H9 (cell line): ENCODE results near the gene VASN. TPM values are rescaled to one million over a fixed set of nuclear protein-coding genes. Genes with fewer than 3 reads are reported as not detected.
A peak's percentile ranks its signal among the peaks of the same experiment; 100 is the strongest.

Experiments used
- DNase-seq: peaks from one replicate; pipeline ENCODE4 v3.0.0-alpha.2; 2017
- H2AFZ ChIP-seq: one replicate; pipeline ENCODE4 v1.6.1; 2013; ENCODE audit warnings: mild to moderate bottlenecking, low read length, control low read depth, moderate library complexity
- H2AK5ac ChIP-seq: 2 replicates; pipeline ENCODE4 v1.6.1; 2013; ENCODE audit warnings: low read length, control low read depth, mixed read lengths; ENCODE audit not compliant: insufficient read length
- H2BK120ac ChIP-seq: one replicate; pipeline ENCODE4 v1.6.1; 2013; ENCODE audit warnings: low read depth, mild to moderate bottlenecking, low read length, control low read depth, inconsistent platforms; ENCODE audit not compliant: poor library complexity, severe bottlenecking
- H2BK12ac ChIP-seq: 2 replicates; pipeline ENCODE4 v1.6.1; 2013; ENCODE audit warnings: low read length, control low read depth, mixed read lengths, low read depth; ENCODE audit not compliant: insufficient read length
- H2BK15ac ChIP-seq: 2 replicates; pipeline ENCODE4 v1.6.1; 2013; ENCODE audit warnings: low read depth, low read length, control low read depth
- H2BK20ac ChIP-seq: one replicate; pipeline ENCODE4 v1.6.1; 2013; ENCODE audit warnings: low read depth, mild to moderate bottlenecking, low read length, control low read depth, inconsistent platforms; ENCODE audit not compliant: poor library complexity, severe bottlenecking
- H2BK5ac ChIP-seq: 2 replicates; pipeline ENCODE4 v1.6.1; 2013; ENCODE audit warnings: low read length, control low read depth, mixed read lengths; ENCODE audit not compliant: insufficient read length
- H3K14ac ChIP-seq: 2 replicates; pipeline ENCODE4 v1.6.1; 2013; ENCODE audit warnings: low read length, control low read depth; ENCODE audit not compliant: insufficient read depth
- H3K18ac ChIP-seq: 2 replicates; pipeline ENCODE4 v1.6.1; 2013; ENCODE audit warnings: low read depth, mild to moderate bottlenecking, mixed read lengths, low read length, control low read depth; ENCODE audit not compliant: insufficient read length
- H3K23ac ChIP-seq: 2 replicates; pipeline ENCODE4 v1.6.1; 2013; ENCODE audit warnings: low read length, control low read depth, mixed read lengths, low read depth; ENCODE audit not compliant: insufficient read length
- H3K23me2 ChIP-seq: 2 replicates; pipeline ENCODE4 v1.6.1; 2013; ENCODE audit warnings: low read depth, mild to moderate bottlenecking, mixed read lengths, low read length, control low read depth; ENCODE audit not compliant: insufficient read length, poor library complexity, severe bottlenecking
- H3K27ac ChIP-seq: 2 replicates; pipeline ENCODE4 v1.5.1; 2013; ENCODE audit warnings: low read length, control low read depth, mixed read lengths, low read depth; ENCODE audit not compliant: insufficient read length
- H3K27me3 ChIP-seq: 2 replicates; pipeline ENCODE4 v1.6.1; 2013; ENCODE audit warnings: low read length, control low read depth, inconsistent platforms; ENCODE audit not compliant: insufficient read depth
- H3K4ac ChIP-seq: 2 replicates; pipeline ENCODE4 v1.6.1; 2013; ENCODE audit warnings: low read depth, mild to moderate bottlenecking, control low read depth, inconsistent platforms, low read length, moderate library complexity
- H3K4me1 ChIP-seq: 2 replicates; pipeline ENCODE4 v1.6.1; 2013; ENCODE audit warnings: low read length, control low read depth, inconsistent platforms; ENCODE audit not compliant: insufficient read depth
- H3K4me2 ChIP-seq: 2 replicates; pipeline ENCODE4 v1.6.1; 2013; ENCODE audit warnings: low read length, control low read depth, mixed read lengths; ENCODE audit not compliant: insufficient read length, insufficient read depth
- H3K56ac ChIP-seq: 2 replicates; pipeline ENCODE4 v1.6.1; 2013; ENCODE audit warnings: low read depth, mild to moderate bottlenecking, mixed read lengths, low read length, control low read depth; ENCODE audit not compliant: insufficient read length
- H3K79me1 ChIP-seq: 2 replicates; pipeline ENCODE4 v1.6.1; 2013; ENCODE audit warnings: low read depth, mild to moderate bottlenecking, moderate library complexity, low read length, control low read depth, inconsistent platforms; ENCODE audit not compliant: insufficient read depth, poor library complexity, severe bottlenecking
- H3K79me2 ChIP-seq: 2 replicates; pipeline ENCODE4 v1.6.1; 2013; ENCODE audit warnings: low read length, control low read depth, inconsistent platforms; ENCODE audit not compliant: insufficient read depth
- H3K9ac ChIP-seq: 2 replicates; pipeline ENCODE4 v1.6.1; 2013; ENCODE audit warnings: low read length, control low read depth, mixed read lengths; ENCODE audit not compliant: insufficient read length; ENCODE audit errors: extremely low read depth
- H3K9me3 ChIP-seq: one replicate; pipeline ENCODE4 v1.6.1; 2013; ENCODE audit warnings: low read depth, low read length, inconsistent platforms; ENCODE audit not compliant: control insufficient read depth
- H3T11ph ChIP-seq: one replicate; pipeline ENCODE4 v1.6.1; 2013; ENCODE audit warnings: mild to moderate bottlenecking, low read length, control low read depth, inconsistent platforms
- H4K20me1 ChIP-seq: one replicate; pipeline ENCODE4 v1.6.1; 2013; ENCODE audit not compliant: control insufficient read depth, insufficient read length, insufficient read depth
- H4K5ac ChIP-seq: 2 replicates; pipeline ENCODE4 v1.6.1; 2013; ENCODE audit warnings: low read depth, mild to moderate bottlenecking, mixed read lengths, low read length, control low read depth; ENCODE audit not compliant: insufficient read length
- H4K8ac ChIP-seq: replicated peaks from 2 replicates; pipeline ENCODE4 v1.6.1; 2013; ENCODE audit warnings: low read length, control low read depth, mixed read lengths, low read depth; ENCODE audit not compliant: insufficient read length
- H4K91ac ChIP-seq: 2 replicates; pipeline ENCODE4 v1.6.1; 2013; ENCODE audit warnings: low read depth, mild to moderate bottlenecking, moderate library complexity, mixed read lengths, low read length, control low read depth; ENCODE audit not compliant: insufficient read length
- H3K27ac Mint-ChIP-seq, 3 experiments: 2 replicates in 2 of 3; 3 replicates in 1 of 3; pipeline ENCODE4 v1.8.0; 2020 to 2021; ENCODE audit warnings: mixed read lengths in 3 of 3, mild to moderate bottlenecking in 1 of 3, moderate library complexity in 1 of 3
- H3K27me3 Mint-ChIP-seq: 2 replicates; pipeline ENCODE4 v1.8.0; 2021; ENCODE audit warnings: low read depth, mild to moderate bottlenecking, moderate library complexity, mixed read lengths
- H3K36me3 Mint-ChIP-seq, 3 experiments: 2 replicates in 2 of 3; 3 replicates in 1 of 3; pipeline ENCODE4 v1.8.0; 2020 to 2021; ENCODE audit warnings: low read depth in 3 of 3, mixed read lengths in 3 of 3; ENCODE audit not compliant: insufficient read depth in 1 of 3
- H3K4me1 Mint-ChIP-seq, 2 experiments: 2 replicates each; pipeline ENCODE4 v1.8.0; 2020; ENCODE audit warnings: mixed read lengths in 2 of 2
- H3K4me3 Mint-ChIP-seq, 2 experiments: 2 replicates in 1 of 2; 3 replicates in 1 of 2; pipeline ENCODE4 v1.8.0; 2020 to 2021; ENCODE audit warnings: mild to moderate bottlenecking in 2 of 2, mixed read lengths in 2 of 2, moderate library complexity in 1 of 2
- H3K9me3 Mint-ChIP-seq, 2 experiments: 2 replicates in 1 of 2; 3 replicates in 1 of 2; pipeline ENCODE4 v1.8.0; 2020; ENCODE audit warnings: mild to moderate bottlenecking in 2 of 2, mixed read lengths in 2 of 2, moderate library complexity in 1 of 2
- WGBS: extraction: QIAGEN DNeasy Blood & Tissue Kit; methylation state at CpG from one replicate; pipeline ENCODE4 v1.1.7; 2013; ENCODE audit warnings: missing lambda C conversion rate, low lambda C conversion rate, mixed read lengths; ENCODE audit not compliant: insufficient read length; ENCODE audit errors: extremely low coverage; 5-methylcytosine and 5-hydroxymethylcytosine counted together
- total RNA-seq: library from RNA; stranded (reverse); gene quantifications from 2 replicates; pipeline ENCODE4 v1.2.1, GENCODE V29; 2021
- TF ChIP-seq, protein P1 (sequence below): fragments of 200-600 bp; sonication (generic); conservative IDR thresholded peaks from 3 replicates; pipeline ENCODE4 v1.8.0; 2021; ENCODE audit warnings: antibody characterized with exemption, mild to moderate bottlenecking

VASN gene
- total RNA-seq, 1 experiment from 2014 or later: 11.0 TPM

DNA sequence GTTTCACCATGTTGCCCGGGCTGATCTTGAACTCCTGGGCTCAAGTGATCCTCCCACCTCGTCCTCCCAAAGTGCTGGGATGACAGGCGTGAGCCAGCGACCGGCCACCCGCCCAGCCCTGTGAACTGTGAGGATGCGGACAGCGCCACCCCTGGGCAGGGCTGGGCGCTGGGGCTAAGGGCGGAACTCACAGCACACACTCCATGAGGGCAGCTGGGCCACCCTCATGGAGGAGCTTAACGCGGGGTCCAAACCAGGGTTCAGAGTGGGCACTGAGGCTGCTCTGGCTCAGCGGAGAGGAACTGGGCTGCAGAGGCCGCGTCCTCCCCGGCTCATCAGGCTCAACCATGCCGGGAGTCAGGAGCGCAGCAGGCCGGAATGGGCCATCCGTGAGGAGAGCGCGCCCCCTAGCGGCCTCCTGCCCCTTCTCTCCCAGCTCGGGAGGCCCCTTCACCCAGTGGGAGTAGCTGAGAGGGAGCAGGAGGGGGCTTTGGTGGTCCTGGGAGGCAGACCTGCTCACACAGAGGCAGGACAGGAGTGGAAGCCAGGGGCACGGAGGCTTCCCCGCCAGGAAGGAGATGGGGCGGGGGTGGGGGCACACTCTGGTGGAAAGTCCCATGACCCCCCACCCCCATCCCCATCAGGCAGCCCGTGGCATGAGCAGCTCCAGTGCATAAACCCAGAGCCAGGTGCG, 30.9 kb downstream of the VASN start:
- Histone ChIP-seq H3K4me2 (no peak overlapping the region), H3K4me1 (no peaks in the 10 kb centered on the region), H3K23ac (no peak overlapping the region), H3K79me2 (no peaks in the 10 kb centered on the region), H2BK120ac (no peak overlapping the region), H3K4ac (no peak overlapping the region), H3K14ac (no peak overlapping the region), H2BK12ac (no peak overlapping the region), H2AFZ (no peak overlapping the region), H2BK15ac (no peak overlapping the region), H3K27ac (no peak overlapping the region), H2AK5ac (no peak overlapping the region), H2BK5ac (no peak overlapping the region), H3K23me2 (no peaks in the 10 kb centered on the region), H3K56ac (no peak overlapping the region), H3K27me3 (no peaks in the 10 kb centered on the region), H3K9me3 (no peaks in the 10 kb centered on the region), H3K79me1 (no peaks in the 10 kb centered on the region), H4K91ac (no peak overlapping the region), H3T11ph (no peak overlapping the region), H2BK20ac (no peak overlapping the region), H3K9ac (no peak overlapping the region), H4K5ac (no peak overlapping the region), H4K20me1 (no peaks in the 10 kb centered on the region), H3K18ac (no peak overlapping the region), H4K8ac (no peak overlapping the region)
- peak; percentile 84 for DNase-seq
- H3K27ac Mint-ChIP-seq: no peak overlapping the region; a peak in 1 of 7 replicates
- TF ChIP-seq, protein P1, sequence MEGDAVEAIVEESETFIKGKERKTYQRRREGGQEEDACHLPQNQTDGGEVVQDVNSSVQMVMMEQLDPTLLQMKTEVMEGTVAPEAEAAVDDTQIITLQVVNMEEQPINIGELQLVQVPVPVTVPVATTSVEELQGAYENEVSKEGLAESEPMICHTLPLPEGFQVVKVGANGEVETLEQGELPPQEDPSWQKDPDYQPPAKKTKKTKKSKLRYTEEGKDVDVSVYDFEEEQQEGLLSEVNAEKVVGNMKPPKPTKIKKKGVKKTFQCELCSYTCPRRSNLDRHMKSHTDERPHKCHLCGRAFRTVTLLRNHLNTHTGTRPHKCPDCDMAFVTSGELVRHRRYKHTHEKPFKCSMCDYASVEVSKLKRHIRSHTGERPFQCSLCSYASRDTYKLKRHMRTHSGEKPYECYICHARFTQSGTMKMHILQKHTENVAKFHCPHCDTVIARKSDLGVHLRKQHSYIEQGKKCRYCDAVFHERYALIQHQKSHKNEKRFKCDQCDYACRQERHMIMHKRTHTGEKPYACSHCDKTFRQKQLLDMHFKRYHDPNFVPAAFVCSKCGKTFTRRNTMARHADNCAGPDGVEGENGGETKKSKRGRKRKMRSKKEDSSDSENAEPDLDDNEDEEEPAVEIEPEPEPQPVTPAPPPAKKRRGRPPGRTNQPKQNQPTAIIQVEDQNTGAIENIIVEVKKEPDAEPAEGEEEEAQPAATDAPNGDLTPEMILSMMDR: peak; percentile 98
- no peaks in the 10 kb centered on the region for H3K27me3 Mint-ChIP-seq
- peaks cover 6 to 8% of the 10 kb centered on the region in 2 experiments for H3K4me1 Mint-ChIP-seq
- WGBS: no CpG with 5 or more reads among the region's 29 CpGs
- H3K4me3 Mint-ChIP-seq: peak overlapping the region; percentile 52 to 58
- H3K36me3 Mint-ChIP-seq: peaks cover 0 to 15% (median 4%) of the 10 kb centered on the region in 3 experiments; a peak in 4 of 7 replicates
- no peaks in the 10 kb centered on the region; a peak in 2 of 5 replicates for H3K9me3 Mint-ChIP-seq
